ENCODE data around the gene ELOVL1. TPM values are rescaled to one million over a fixed set of nuclear protein-coding genes. Genes with fewer than 3 reads are reported as not detected.

Gene ELOVL1
- total RNA-seq (2014; rRNA removed) (89.5 and 128 TPM in 2 replicates), Bru-seq, nascent RNA (percentile 85 among the genes with signal in this experiment), BruChase-seq, experiment 1, labeled RNA remaining after a 6-hour chase (percentile 97 among the genes with signal in this experiment), BruChase-seq, experiment 2, labeled RNA remaining after a 2-hour chase (percentile 90 among the genes with signal in this experiment)
- long read RNA-seq, transcript ELOVL1-201 (8 exons, 1,477 nt), result major isoform, 91 of 137 reads
- long read RNA-seq, transcript ELOVL1-206 (8 exons, 1,215 nt), result minor isoform, 6 of 137 reads
- long read RNA-seq, transcript ELOVL1-216 (8 exons, 1,625 nt), result minor isoform, 16 of 137 reads
- long read RNA-seq, partial matches to known transcripts, result 8 of 137 reads
- long read RNA-seq, other reads (novel, unspliced or antisense), result 15 of 137 reads

- intact Hi-C loops (cut with micrococcal nuclease), result no loop called here
- BruUV-seq (replicated peaks), result no TSS peak
- Histone ChIP-seq H3K36me3 (ENCODE audit: low read depth, low read length) (peaks cover 15% of the 10 kb centered on the region; the same call in 1 of the 2 replicates), H3K4me3 (ENCODE audit: low read length) (peak within 1 kb of the TSS; percentile 86), H3K4me2 (ENCODE audit: low read length) (peak within 1 kb of the TSS; percentile 97), H3K9ac (ENCODE audit: low read length) (peak within 1 kb of the TSS; percentile 91), H3K79me2 (ENCODE audit: low read length) (peaks cover 56% of the 10 kb centered on the region), H4K20me1 (ENCODE audit: low read length) (no peaks in the 10 kb centered on the region), H3F3A (ENCODE audit: low read length, unreplicated experiment) (peaks cover 18% of the 10 kb centered on the region), H3K27me3 (ENCODE audit: low read length) (no peaks in the 10 kb centered on the region), H2AFZ (ENCODE audit: low read length) (peak within 1 kb of the TSS; percentile 65), H3K27ac (ENCODE audit: low read length) (peak within 1 kb of the TSS; percentile 88), H3K4me1 (ENCODE audit: insufficient read depth, low read length) (peaks cover 53% of the 10 kb centered on the region), H3K9me2 (replicated peaks; ENCODE audit: low read length) (no peaks in the 10 kb centered on the region), H3K9me3 (ENCODE audit: low read length) (no peaks in the 10 kb centered on the region)
- DNase-seq, result peak; percentile 90
- TF ChIP-seq EZH2 (IDR thresholded peaks at IDR 0.05; ENCODE audit: low read length, unreplicated experiment) (no peak), CTCF (conservative IDR thresholded peaks at IDR 0.05; ENCODE audit: low read depth, low read length) (peak; percentile 35), EZH2phosphoT487 (IDR thresholded peaks at IDR 0.05; ENCODE audit: borderline replicate concordance, low read length) (no peak)
- ChIA-PET POLR2A (ENCODE audit: unreplicated experiment) (interaction anchor here (0.5 to 0.8 kb wide), 2 partner anchors 9 to 1432 kb away, joined by 3 to 4 read pairs; partner anchors contain the start of genes CDC20 and PLK3), CTCF (interaction anchor here (0.6 to 1.5 kb wide), 4 partner anchors 10 to 141 kb away, joined by 3 to 6 read pairs (median 4); partner anchors contain the start of gene C1orf210)
- peak; percentile 73 for ATAC-seq
These were observed at the start of gene ELOVL1 for GRCh38 chr1:43367904-43368645. TSS of gene ELOVL1 (minus strand) at chr1:43368011. CDS start at chr1:43365609, 2,402 bp downstream.

GRCh38 chr1:43415901-43416300, 48.1 kb upstream of the ELOVL1 start:
- CTCF ChIA-PET, result no interaction called here
- no TSS peak for BruUV-seq (replicated peaks)
- no peak for ATAC-seq

More at GRCh38 chr1:43415901-43416300, 48.1 kb upstream of the ELOVL1 start:
- TF ChIP-seq EZH2 (IDR thresholded peaks at IDR 0.05; ENCODE audit: low read length, unreplicated experiment) (no peak), CTCF (conservative IDR thresholded peaks at IDR 0.05; ENCODE audit: low read depth, low read length) (no peak), EZH2phosphoT487 (IDR thresholded peaks at IDR 0.05; ENCODE audit: borderline replicate concordance, low read length) (no peak)
- H3K36me3 ChIP-seq (ENCODE audit: low read depth, low read length), result peaks cover 22% of the 10 kb centered on the region; the same call in 1 of the 2 replicates
- H3K9me2 ChIP-seq (replicated peaks; ENCODE audit: low read length), result no peaks in the 10 kb centered on the region
- no peak overlapping the region for H3K27ac ChIP-seq (ENCODE audit: low read length)
- no peaks in the 10 kb centered on the region for H3K79me2 ChIP-seq (ENCODE audit: low read length)
- no peak for DNase-seq
- no peaks in the 10 kb centered on the region for H3K9me3 ChIP-seq (ENCODE audit: low read length)
- H2AFZ ChIP-seq (ENCODE audit: low read length), result no peak overlapping the region
- H3F3A ChIP-seq (ENCODE audit: low read length, unreplicated experiment), result no peaks in the 10 kb centered on the region
- intact Hi-C loops (cut with micrococcal nuclease), result no loop called here
- H3K4me3 ChIP-seq (ENCODE audit: low read length), result no peak overlapping the region
- no peaks in the 10 kb centered on the region for H3K27me3 ChIP-seq (ENCODE audit: low read length)
- POLR2A ChIA-PET (ENCODE audit: unreplicated experiment), result no interaction called here
- no peak overlapping the region for H3K4me2 ChIP-seq (ENCODE audit: low read length)
- H4K20me1 ChIP-seq (ENCODE audit: low read length), result no peaks in the 10 kb centered on the region
- no peak overlapping the region for H3K9ac ChIP-seq (ENCODE audit: low read length)
- no peaks in the 10 kb centered on the region for H3K4me1 ChIP-seq (ENCODE audit: insufficient read depth, low read length)
